Caki2 (cell line): ENCODE data around the gene CELF5. TPM values are rescaled to one million over a fixed set of nuclear protein-coding genes. Genes with fewer than 3 reads are reported as not detected.
A peak's percentile ranks its signal among the peaks of the same experiment; 100 is the strongest.
"Not testable (repeated sequence)": the region's sequence is repeated elsewhere in the genome, so short reads cannot be mapped to it uniquely, and the experiment has no call there.

Experiments used
- DNase-seq: peaks from one replicate; pipeline ENCODE4 v3.0.0-alpha.2; 2015; ENCODE audit warnings: low read depth
- in situ Hi-C: cut with HindIII; loops from 2 replicates; pipeline ENCODE4 v1.10.0; 2016; ENCODE audit warnings: low sequenced_read_pairs, low pct_unique_long_range_greater_than_20kb, mixed read lengths
- total RNA-seq: library from RNA; depleted of rRNA; stranded (reverse); fragments of >200 nt; shearing (Covaris generic); gene quantifications from 2 replicates; pipeline ENCODE4 v1.2.3, GENCODE V29; 2014; ENCODE audit warnings: low replicate concordance; rRNA removed

The CELF5 gene
- total RNA-seq, 1 experiment from 2014 or later = 0.47 TPM

- DNase-seq, in situ Hi-C loops: not testable (repeated sequence)
Observed at GRCh38 chr19:3342962-3343361, 118.5 kb downstream of the CELF5 start.

GRCh38 chr19:3343619-3344502 lies 119.4 kb downstream of the CELF5 start:
- in situ Hi-C loops = no loop called here
- DNase-seq = peak; percentile 78

- in situ Hi-C loops = no loop called here
- DNase-seq = no peak
Observed at GRCh38 chr19:3344608-3345598, 120.4 kb downstream of the CELF5 start.

GRCh38 chr19:3345850-3346460 lies 121.5 kb downstream of the CELF5 start:
- in situ Hi-C loops = no loop called here
- DNase-seq = no peak

Other genes with a start within 250 kb of the CELF5 start
- gene TLE6, start 247.1 kb upstream of the CELF5 start, total RNA-seq = 10.5 and 21.3 TPM in 2 replicates
- 3.9 TPM in 1 of 2 replicates, not detected in the other for gene TLE2, start 195.4 kb upstream of the CELF5 start, total RNA-seq
- gene TLE5, start 162.2 kb upstream of the CELF5 start, total RNA-seq = 117 and 168 TPM in 2 replicates
- 17.2 and 24.0 TPM in 2 replicates for gene GNA11, start 130.3 kb upstream of the CELF5 start, total RNA-seq
- not detected in 2 replicates for gene GNA15, start 88.6 kb upstream of the CELF5 start, total RNA-seq
- gene S1PR4, start 45.9 kb upstream of the CELF5 start, total RNA-seq = 0.58 TPM in 1 of 2 replicates, not detected in the other
- 45.6 and 108 TPM in 2 replicates for gene NCLN, start 38.7 kb upstream of the CELF5 start, total RNA-seq
- gene NFIC, start 141.9 kb downstream of the CELF5 start, total RNA-seq = 0.06 and 4.6 TPM in 2 replicates